Liver (tissue), 9 donors: ENCODE measurements around the gene B4GALT1. TPM values are rescaled to one million over a fixed set of nuclear protein-coding genes. Genes with fewer than 3 reads are reported as not detected.

Experiments used
- DNase-seq: peaks from one replicate; pipeline ENCODE4 v3.0.0-alpha.2; 2017; ENCODE audit warnings: low spot score
- H3K27ac ChIP-seq, 2 donors: one replicate each; pipeline ENCODE4 v1.7.0; 2013; ENCODE audit warnings: inconsistent platforms in 2 of 2, low read length in 2 of 2, control low read depth in 1 of 2, low read depth in 1 of 2, mild to moderate bottlenecking in 1 of 2
- H3K27me3 ChIP-seq, 4 donors: one replicate each; pipeline versions ENCODE4 v1.6.1 to v1.7.0; 2013; ENCODE audit warnings: low read length in 3 of 4, inconsistent platforms in 1 of 4, mild to moderate bottlenecking in 1 of 4, moderate library complexity in 1 of 4; ENCODE audit not compliant: control insufficient read depth in 4 of 4, insufficient read depth in 4 of 4
- H3K36me3 ChIP-seq, 4 donors: one replicate each; pipeline versions ENCODE4 v1.6.1 to v1.7.0; 2013; ENCODE audit warnings: low read length in 3 of 4, mild to moderate bottlenecking in 3 of 4, low read depth in 1 of 4, moderate library complexity in 1 of 4; ENCODE audit not compliant: control insufficient read depth in 4 of 4, insufficient read depth in 3 of 4
- H3K4me1 ChIP-seq, 4 donors: one replicate each; pipeline versions ENCODE4 v1.6.1 to v1.7.0; 2013; ENCODE audit warnings: low read length in 3 of 4, mild to moderate bottlenecking in 3 of 4, moderate library complexity in 1 of 4; ENCODE audit not compliant: control insufficient read depth in 4 of 4, insufficient read depth in 4 of 4
- H3K4me3 ChIP-seq, 3 donors: one replicate each; pipeline versions ENCODE4 v1.6.1 to v1.7.0; 2013; ENCODE audit warnings: low read length in 3 of 3, control low read depth in 1 of 3, low read depth in 1 of 3, mild to moderate bottlenecking in 1 of 3
- H3K9ac ChIP-seq, 2 donors: one replicate each; pipeline ENCODE4 v1.7.0; 2013; ENCODE audit warnings: low read length in 2 of 2, mild to moderate bottlenecking in 2 of 2, moderate library complexity in 2 of 2, control low read depth in 1 of 2, low read depth in 1 of 2
- H3K9me3 ChIP-seq, 4 donors: one replicate each; pipeline versions ENCODE4 v1.6.1 to v1.7.0; 2013; ENCODE audit warnings: low read length in 3 of 4; ENCODE audit not compliant: control insufficient read depth in 4 of 4
- FOXA1 ChIP-seq: IDR thresholded peaks from 2 replicates; pipeline ENCODE4 v1.6.1; 2016; ENCODE audit warnings: antibody characterized with exemption
- FOXA2 ChIP-seq: IDR thresholded peaks from 2 replicates; pipeline ENCODE4 v1.6.1; 2016; ENCODE audit warnings: antibody characterized with exemption
- GABPA ChIP-seq, 2 donors: IDR thresholded peaks in 1 of 2; conservative IDR thresholded peaks in 1 of 2; 2 replicates each; pipeline ENCODE4 v1.6.1; 2016; ENCODE audit warnings: antibody characterized with exemption in 2 of 2, mild to moderate bottlenecking in 1 of 2, moderate library complexity in 1 of 2
- MAX ChIP-seq: IDR thresholded peaks from 2 replicates; pipeline ENCODE4 v1.6.1; 2016; ENCODE audit warnings: antibody characterized with exemption
- REST ChIP-seq: IDR thresholded peaks from 2 replicates; pipeline ENCODE4 v1.6.1; 2016; ENCODE audit warnings: antibody characterized with exemption, mild to moderate bottlenecking
- SP1 ChIP-seq: IDR thresholded peaks from 2 replicates; pipeline ENCODE4 v1.6.1; 2018; ENCODE audit warnings: antibody characterized with exemption, mild to moderate bottlenecking
- TAF1 ChIP-seq: conservative IDR thresholded peaks from 2 replicates; pipeline ENCODE4 v1.6.1; 2016; ENCODE audit warnings: antibody characterized with exemption, mild to moderate bottlenecking
- YY1 ChIP-seq: IDR thresholded peaks from 2 replicates; pipeline ENCODE4 v1.6.1; 2016; ENCODE audit warnings: antibody characterized with exemption, mild to moderate bottlenecking
- WGBS: extraction: QIAGEN DNeasy Blood & Tissue Kit; methylation state at CpG from one replicate; pipeline ENCODE4 v1.1.7; 2013; 5-methylcytosine and 5-hydroxymethylcytosine counted together
- polyA plus RNA-seq, 2 donors: library from polyadenylated mRNA; stranded (reverse) in 1 of 2; unstranded in 1 of 2; fragments of 200-250 nt in 1 of 2; fragments of >200 nt in 1 of 2; fragmentation: Nextera tagmentation in 1 of 2; extraction: Ambion mirVana in 1 of 2; gene quantifications; one replicate each; pipeline versions ENCODE4 v1.2.1 to v1.2.3, GENCODE V29; 2013 to 2015
- total RNA-seq, 2 donors: library from RNA; depleted of rRNA; stranded (reverse); fragments of >200 nt; gene quantifications; one replicate each; pipeline ENCODE4 v1.2.3, GENCODE V29; 2014
- TF ChIP-seq, protein P1 (sequence below): IDR thresholded peaks from 2 replicates; pipeline ENCODE4 v1.6.1; 2016; ENCODE audit warnings: antibody characterized with exemption
- TF ChIP-seq, protein P2 (sequence below): IDR thresholded peaks from 2 replicates; pipeline ENCODE4 v1.6.1; 2016; ENCODE audit warnings: antibody characterized with exemption
- donor health status: healthy.
- donor health status: healthy.
- donor health status: healthy.
- donor health status: healthy.
- donor health status: healthy.

Gene B4GALT1
- total and polyA plus RNA-seq, 4 donors = 25.9 to 59.8 (median 42.7) TPM

DNA sequence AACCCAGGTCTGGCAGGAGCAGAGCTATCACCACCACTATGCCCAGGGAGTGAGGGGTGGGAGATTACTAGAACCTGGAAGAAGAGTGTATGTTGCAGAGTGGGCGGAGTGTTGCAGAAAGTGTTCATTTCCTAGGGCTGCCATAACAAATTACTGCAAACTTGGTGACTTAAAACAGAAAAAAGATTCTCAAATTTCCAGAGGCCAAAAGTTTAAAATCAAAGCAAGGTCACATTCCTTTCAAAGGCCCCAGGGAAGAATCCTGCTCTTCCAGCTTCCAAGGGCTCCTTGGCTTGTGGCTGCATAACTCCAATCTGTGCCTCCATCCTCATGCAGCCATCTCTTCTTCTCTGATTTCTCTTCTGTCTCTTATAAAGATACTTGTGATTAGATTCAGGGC, 42.3 kb upstream of the B4GALT1 start:
- no peak overlapping the region for H3K9ac ChIP-seq
- H3K27ac ChIP-seq = no peak overlapping the region
- TF ChIP-seq, protein P1, sequence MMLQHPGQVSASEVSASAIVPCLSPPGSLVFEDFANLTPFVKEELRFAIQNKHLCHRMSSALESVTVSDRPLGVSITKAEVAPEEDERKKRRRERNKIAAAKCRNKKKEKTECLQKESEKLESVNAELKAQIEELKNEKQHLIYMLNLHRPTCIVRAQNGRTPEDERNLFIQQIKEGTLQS = no peak
- TF ChIP-seq TAF1 = no peak
- WGBS = 94% methylated on average over 1 of the region's 1 CpG
- no peaks in the 10 kb centered on the region for H3K4me1 ChIP-seq
- H3K36me3 ChIP-seq = no peaks in the 10 kb centered on the region
- no peaks in the 10 kb centered on the region for H3K27me3 ChIP-seq
- no peak for DNase-seq
- no peak overlapping the region for H3K4me3 ChIP-seq
- H3K9me3 ChIP-seq = no peaks in the 10 kb centered on the region

DNA sequence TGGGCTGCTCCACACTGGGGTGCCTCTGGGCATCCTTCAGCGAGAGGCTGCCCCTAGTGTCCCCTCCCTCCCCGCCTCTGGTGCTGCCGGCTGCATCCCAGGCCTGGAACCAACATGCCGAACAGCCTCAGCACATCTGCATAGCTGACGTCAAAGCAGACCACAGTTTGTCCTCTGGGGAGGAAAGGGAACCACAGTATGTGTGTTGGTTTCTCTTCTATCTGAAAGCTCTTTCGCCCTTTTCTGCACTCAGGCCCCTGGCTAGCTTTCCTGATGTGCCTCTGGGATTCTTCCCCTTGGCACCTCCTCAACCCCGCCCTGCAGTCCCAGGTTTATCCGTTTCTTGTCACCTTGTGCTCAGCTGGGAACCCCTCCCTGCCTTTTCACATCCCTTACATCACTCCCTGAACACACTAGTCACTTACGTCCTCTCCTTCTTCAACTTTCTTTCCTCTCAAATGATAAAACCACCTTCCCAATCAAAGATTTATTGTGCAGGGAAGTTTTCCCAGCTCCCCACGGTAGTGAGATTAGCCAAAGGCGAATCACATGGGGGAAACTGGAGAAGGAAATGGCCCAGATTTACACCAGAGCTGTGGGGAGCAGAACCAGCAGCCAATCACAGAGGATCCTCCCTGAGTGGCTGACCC, 35.5 kb upstream of the B4GALT1 start:
- no peaks in the 10 kb centered on the region for H3K27me3 ChIP-seq
- WGBS = 64% methylated on average over 11 of the region's 11 CpGs
- H3K36me3 ChIP-seq = no peaks in the 10 kb centered on the region
- no peaks in the 10 kb centered on the region for H3K4me1 ChIP-seq
- TF ChIP-seq MAX (no peak), GABPA (IDR thresholded peaks at IDR 0.05 in 1 of 2, conservative IDR thresholded peaks at IDR 0.05 in 1 of 2) (no peak), FOXA1 (no peak), REST (no peak), YY1 (no peak), SP1 (peak; percentile 13)
- no peak for DNase-seq
- no peak overlapping the region for H3K4me3 ChIP-seq
- H3K9ac ChIP-seq = no peak overlapping the region
- no peaks in the 10 kb centered on the region for H3K9me3 ChIP-seq
- no peak overlapping the region for H3K27ac ChIP-seq

- Histone ChIP-seq H3K4me3 (no peak overlapping the region), H3K9ac (no peak overlapping the region), H3K27ac (no peak overlapping the region), H3K9me3 (no peaks in the 10 kb centered on the region), H3K4me1 (no peaks in the 10 kb centered on the region), H3K27me3 (no peaks in the 10 kb centered on the region), H3K36me3 (no peaks in the 10 kb centered on the region)
- WGBS = 98% methylated on average over 1 of the region's 1 CpG
- DNase-seq = no peak
- TF ChIP-seq FOXA2 = no peak
- TF ChIP-seq, protein P2, sequence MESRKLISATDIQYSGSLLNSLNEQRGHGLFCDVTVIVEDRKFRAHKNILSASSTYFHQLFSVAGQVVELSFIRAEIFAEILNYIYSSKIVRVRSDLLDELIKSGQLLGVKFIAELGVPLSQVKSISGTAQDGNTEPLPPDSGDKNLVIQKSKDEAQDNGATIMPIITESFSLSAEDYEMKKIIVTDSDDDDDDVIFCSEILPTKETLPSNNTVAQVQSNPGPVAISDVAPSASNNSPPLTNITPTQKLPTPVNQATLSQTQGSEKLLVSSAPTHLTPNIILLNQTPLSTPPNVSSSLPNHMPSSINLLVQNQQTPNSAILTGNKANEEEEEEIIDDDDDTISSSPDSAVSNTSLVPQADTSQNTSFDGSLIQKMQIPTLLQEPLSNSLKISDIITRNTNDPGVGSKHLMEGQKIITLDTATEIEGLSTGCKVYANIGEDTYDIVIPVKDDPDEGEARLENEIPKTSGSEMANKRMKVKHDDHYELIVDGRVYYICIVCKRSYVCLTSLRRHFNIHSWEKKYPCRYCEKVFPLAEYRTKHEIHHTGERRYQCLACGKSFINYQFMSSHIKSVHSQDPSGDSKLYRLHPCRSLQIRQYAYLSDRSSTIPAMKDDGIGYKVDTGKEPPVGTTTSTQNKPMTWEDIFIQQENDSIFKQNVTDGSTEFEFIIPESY = no peak
- no peak for TF ChIP-seq GABPA (IDR thresholded peaks at IDR 0.05 in 1 of 2, conservative IDR thresholded peaks at IDR 0.05 in 1 of 2)
Observed at GRCh38 chr9:33202018-33202417, 34.9 kb upstream of the B4GALT1 start.
